ENCODE results near the gene CELF1.
"Not testable (repeated sequence)": the region's sequence is repeated elsewhere in the genome, so short reads cannot be mapped to it uniquely, and the experiment has no call there.

CELF1 gene

DNA sequence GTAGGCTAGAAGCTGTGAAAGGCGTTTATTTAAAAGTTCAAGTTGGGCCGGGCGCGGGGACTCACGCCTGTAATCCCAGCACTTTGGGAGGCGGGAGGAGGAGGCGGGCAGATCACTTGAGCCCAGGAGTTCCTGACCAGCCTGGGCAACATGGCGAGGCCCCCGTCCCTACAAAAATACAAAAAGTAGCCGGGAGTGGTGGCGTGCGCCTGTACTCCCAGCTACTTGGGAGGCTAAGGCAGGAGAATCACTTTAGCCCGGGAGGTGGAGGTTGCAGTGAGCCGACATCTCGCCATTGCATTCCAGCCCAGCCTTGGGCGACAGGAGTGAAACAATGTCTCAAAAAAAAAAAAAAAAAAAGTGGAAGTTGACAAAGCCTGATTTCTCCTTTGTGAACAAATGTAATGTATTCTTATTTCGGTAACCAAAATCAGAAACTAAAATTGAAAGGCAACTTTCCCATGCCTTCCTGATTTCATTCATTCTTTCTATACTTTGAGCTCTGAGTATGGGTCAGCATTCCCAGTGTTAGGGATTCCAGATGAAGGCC, 13.3 kb upstream of the CELF1 start:
- FAIRE-seq (no peak), DNase-seq (ENCODE audit: insufficient read length, low spot score) (no peak)
- TF ChIP-seq POU2F2 (IDR thresholded peaks at IDR 0.05; ENCODE audit: low read depth, low read length): no peak
- TF ChIP-seq TAF1 (IDR thresholded peaks at IDR 0.05; ENCODE audit: low read depth, low read length): no peak
- no peak for TF ChIP-seq POLR2AphosphoS5 (IDR thresholded peaks at IDR 0.05; ENCODE audit: low read depth, low read length)
- TF ChIP-seq SPI1 (IDR thresholded peaks at IDR 0.05; ENCODE audit: low read depth, low read length): no peak
- TF ChIP-seq POLR2A (IDR thresholded peaks at IDR 0.05; ENCODE audit: low read depth, low read length): no peak
- no peak for TF ChIP-seq PAX5 (IDR thresholded peaks at IDR 0.05; ENCODE audit: insufficient read depth, low read length, severe bottlenecking)

DNA sequence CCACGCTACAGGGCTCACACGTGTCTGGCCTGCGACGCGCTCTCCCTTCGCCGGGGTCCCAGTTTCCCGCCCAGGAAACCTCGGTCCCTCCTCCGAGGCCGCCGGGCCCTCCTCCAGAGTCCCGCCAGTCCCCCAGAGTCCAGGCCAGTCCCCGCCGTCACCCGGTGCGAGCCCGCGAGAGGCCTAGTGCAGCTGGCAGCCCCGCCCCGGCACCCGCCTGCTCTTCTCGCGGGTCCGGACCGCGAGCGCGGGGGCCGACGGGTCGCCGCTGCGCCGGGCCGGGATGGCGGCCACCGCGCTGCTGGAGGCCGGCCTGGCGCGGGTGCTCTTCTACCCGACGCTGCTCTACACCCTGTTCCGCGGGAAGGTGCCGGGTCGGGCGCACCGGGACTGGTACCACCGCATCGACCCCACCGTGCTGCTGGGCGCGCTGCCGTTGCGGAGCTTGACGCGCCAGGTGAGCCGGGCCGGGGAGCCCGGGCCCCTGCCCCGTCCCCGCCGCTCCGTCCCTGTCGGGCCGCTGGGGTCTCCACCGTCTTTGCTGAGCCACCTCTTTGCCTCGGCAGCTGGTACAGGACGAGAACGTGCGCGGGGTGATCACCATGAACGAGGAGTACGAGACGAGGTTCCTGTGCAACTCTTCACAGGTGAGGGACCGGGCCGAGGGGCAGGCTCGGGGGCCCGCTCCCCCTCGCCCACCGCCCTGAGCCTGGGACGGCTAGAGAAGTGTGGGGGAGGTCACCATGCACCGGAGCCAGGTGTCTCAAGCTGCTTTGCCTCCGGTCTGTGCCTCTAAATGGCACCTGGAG, 12.6 kb upstream of the CELF1 start, which contains the start of gene PTPMT1:
PTPMT1 (plus strand) TSS at position 260 of the 809 bp plus-strand sequence; CDS start at position 284, 24 bp downstream.
- DNase-seq (ENCODE audit: insufficient read length, low spot score) (peak; percentile 74), FAIRE-seq (peak; percentile 83)
- TF ChIP-seq POU2F2 (IDR thresholded peaks at IDR 0.05; ENCODE audit: low read depth, low read length) (peak; percentile 73), POLR2AphosphoS5 (IDR thresholded peaks at IDR 0.05; ENCODE audit: low read depth, low read length) (peak; percentile 77), SPI1 (IDR thresholded peaks at IDR 0.05; ENCODE audit: low read depth, low read length) (no peak), PAX5 (IDR thresholded peaks at IDR 0.05; ENCODE audit: insufficient read depth, low read length, severe bottlenecking) (no peak), TAF1 (IDR thresholded peaks at IDR 0.05; ENCODE audit: low read depth, low read length) (peak; percentile 84), POLR2A (IDR thresholded peaks at IDR 0.05; ENCODE audit: low read depth, low read length) (peak; percentile 86)

DNA sequence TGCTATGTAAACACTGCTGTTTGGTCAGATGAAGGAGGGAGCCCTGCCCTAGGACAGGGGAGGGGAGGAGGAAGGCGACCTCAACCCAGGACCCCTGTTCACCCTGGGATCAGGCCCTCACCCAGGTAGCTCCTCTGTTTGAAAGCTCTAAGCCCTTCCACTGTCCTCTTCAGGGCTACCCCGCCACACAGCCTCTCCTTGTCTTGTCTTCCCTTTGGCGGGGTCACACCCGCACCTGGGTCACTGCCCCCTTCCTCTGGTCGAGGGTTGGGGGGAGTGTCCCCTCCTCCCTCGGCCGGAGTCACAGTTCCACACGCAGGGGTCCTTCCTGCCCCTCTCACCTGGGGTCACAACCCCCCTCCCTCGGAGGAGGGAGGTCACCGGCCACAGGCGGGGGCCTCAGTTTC, 12.0 kb upstream of the CELF1 start:
- FAIRE-seq (no peak), DNase-seq (ENCODE audit: insufficient read length, low spot score) (no peak)
- TF ChIP-seq PAX5 (IDR thresholded peaks at IDR 0.05; ENCODE audit: insufficient read depth, low read length, severe bottlenecking) (no peak), POU2F2 (IDR thresholded peaks at IDR 0.05; ENCODE audit: low read depth, low read length) (no peak), POLR2A (IDR thresholded peaks at IDR 0.05; ENCODE audit: low read depth, low read length) (no peak), POLR2AphosphoS5 (IDR thresholded peaks at IDR 0.05; ENCODE audit: low read depth, low read length) (no peak), TAF1 (IDR thresholded peaks at IDR 0.05; ENCODE audit: low read depth, low read length) (no peak), SPI1 (IDR thresholded peaks at IDR 0.05; ENCODE audit: low read depth, low read length) (no peak)

DNA sequence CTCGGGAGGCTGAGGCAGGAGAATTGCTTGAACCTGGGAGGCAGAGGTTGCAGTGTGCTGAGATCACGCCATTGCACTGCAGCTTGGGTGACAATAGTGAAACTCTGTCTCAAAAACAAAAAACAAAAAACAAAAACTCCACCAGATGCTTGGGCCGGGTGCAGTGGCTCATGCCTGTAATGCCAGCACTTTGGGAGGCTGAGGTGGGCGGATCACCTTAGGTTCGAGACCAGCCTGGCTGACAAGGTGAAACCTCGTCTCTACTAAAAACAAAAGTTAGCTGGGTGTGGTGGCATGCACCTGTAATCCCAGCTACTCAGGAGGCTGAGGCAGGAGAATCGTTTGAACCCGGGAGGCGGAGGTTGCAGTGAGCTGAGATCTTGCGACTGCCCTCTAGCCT, 11.4 kb upstream of the CELF1 start:
- not testable (repeated sequence) for DNase-seq (ENCODE audit: insufficient read length, low spot score); FAIRE-seq

DNA sequence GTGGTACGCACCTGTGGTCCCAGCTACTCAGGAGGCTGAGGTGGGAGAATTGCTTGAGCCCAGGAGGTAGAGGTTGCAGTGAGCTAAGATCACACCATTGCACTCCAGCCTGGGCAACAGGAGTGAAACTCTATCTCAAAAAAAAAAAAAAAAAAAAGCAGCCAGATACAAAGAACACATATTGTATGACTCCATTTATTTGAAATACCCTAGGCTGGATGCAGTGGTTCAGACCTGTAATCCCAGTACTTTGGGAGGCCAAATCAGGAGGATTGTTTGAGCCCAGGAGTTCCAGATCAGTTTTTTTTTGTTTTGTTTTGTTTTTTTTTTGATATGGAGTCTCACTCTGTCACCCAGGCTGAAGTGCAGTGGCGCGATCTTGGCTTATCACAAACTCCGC, 9.5 kb upstream of the CELF1 start:
- not testable (repeated sequence) for DNase-seq (ENCODE audit: insufficient read length, low spot score); FAIRE-seq

DNA sequence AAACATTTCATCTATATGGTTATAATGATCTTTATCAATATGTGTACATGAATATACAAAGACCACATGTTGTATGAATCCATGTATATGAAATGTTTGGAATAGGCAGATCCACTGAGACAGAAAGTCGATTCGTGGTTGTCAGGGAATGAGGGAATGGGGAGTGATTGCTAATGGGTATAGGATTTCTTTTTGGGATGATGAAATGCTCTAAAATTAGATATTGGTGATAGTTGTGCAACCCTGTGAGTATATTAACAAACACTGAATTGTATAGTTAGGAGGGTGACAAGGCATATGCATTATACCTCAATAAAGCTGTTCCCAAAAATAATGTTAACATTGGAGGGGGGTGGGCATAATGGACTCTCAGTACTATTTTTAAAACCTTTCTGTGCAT, 7.5 kb upstream of the CELF1 start:
- no peak for TF ChIP-seq POLR2A (IDR thresholded peaks at IDR 0.05; ENCODE audit: low read depth, low read length)
- no peak for TF ChIP-seq PAX5 (IDR thresholded peaks at IDR 0.05; ENCODE audit: insufficient read depth, low read length, severe bottlenecking)
- no peak for TF ChIP-seq TAF1 (IDR thresholded peaks at IDR 0.05; ENCODE audit: low read depth, low read length)
- TF ChIP-seq POLR2AphosphoS5 (IDR thresholded peaks at IDR 0.05; ENCODE audit: low read depth, low read length): no peak
- no peak for TF ChIP-seq POU2F2 (IDR thresholded peaks at IDR 0.05; ENCODE audit: low read depth, low read length)
- no peak for TF ChIP-seq SPI1 (IDR thresholded peaks at IDR 0.05; ENCODE audit: low read depth, low read length)
- no peak for FAIRE-seq
- no peak for DNase-seq (ENCODE audit: insufficient read length, low spot score)

DNA sequence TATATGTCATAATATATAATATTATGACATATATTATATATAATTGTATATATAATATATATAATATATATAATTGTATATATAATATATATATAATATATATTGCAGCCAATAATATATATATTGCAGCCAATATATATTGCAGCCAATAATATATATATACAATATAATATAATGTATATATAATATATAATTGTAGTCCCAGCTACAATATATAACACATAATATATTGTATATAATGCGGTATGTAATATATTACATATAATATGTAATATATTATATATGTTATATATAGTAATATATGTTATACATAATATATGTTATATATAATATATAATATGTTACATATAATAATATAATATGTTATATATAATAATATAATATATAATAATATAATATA, 5.8 kb upstream of the CELF1 start:
- FAIRE-seq (no peak), DNase-seq (ENCODE audit: insufficient read length, low spot score) (no peak)
- TF ChIP-seq POLR2AphosphoS5 (IDR thresholded peaks at IDR 0.05; ENCODE audit: low read depth, low read length) (no peak), POLR2A (IDR thresholded peaks at IDR 0.05; ENCODE audit: low read depth, low read length) (no peak), POU2F2 (IDR thresholded peaks at IDR 0.05; ENCODE audit: low read depth, low read length) (no peak), PAX5 (IDR thresholded peaks at IDR 0.05; ENCODE audit: insufficient read depth, low read length, severe bottlenecking) (no peak), TAF1 (IDR thresholded peaks at IDR 0.05; ENCODE audit: low read depth, low read length) (no peak), SPI1 (IDR thresholded peaks at IDR 0.05; ENCODE audit: low read depth, low read length) (no peak)

DNA sequence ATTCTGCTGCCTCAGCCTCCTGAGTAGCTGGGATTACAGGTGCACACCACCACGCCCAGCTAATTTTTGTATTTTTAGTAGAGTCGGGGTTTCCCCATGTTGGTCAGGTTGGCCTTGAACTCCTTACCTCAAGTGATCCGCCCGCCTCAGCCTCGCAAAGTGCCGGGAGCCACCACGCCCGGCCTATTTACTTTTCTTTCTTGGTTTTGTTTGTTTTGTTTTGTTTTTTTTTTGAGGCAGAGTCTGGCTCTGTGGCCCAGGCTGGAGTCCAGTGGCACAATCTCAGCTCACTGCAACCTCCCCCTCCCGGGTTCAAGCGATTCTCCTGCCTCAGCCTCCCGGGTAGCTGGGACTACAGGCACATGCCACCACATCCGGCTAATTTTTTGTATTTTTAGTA, 4.1 kb upstream of the CELF1 start:
- not testable (repeated sequence) for FAIRE-seq; DNase-seq (ENCODE audit: insufficient read length, low spot score)

DNA sequence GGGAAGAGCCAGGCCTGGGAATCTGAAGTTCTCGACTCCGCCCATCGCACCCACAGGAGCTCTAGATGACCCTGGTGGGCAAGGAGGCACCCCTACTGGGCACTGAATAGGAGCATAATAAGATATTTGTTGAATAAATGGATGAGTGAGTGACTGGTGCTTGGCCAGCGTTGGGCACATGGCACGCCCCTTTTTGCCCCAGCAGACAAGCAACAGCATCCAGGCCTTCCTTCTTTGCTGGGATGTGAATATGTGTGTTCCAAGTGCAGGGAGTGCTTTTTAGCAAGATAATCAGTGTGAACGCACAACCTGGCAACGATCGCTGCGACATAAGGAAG, 443 bp upstream of the CELF1 start:
- DNase-seq (ENCODE audit: insufficient read length, low spot score) (no peak), FAIRE-seq (no peak)
- TF ChIP-seq TAF1 (IDR thresholded peaks at IDR 0.05; ENCODE audit: low read depth, low read length): no peak
- TF ChIP-seq POLR2A (IDR thresholded peaks at IDR 0.05; ENCODE audit: low read depth, low read length): no peak
- no peak for TF ChIP-seq POLR2AphosphoS5 (IDR thresholded peaks at IDR 0.05; ENCODE audit: low read depth, low read length)
- TF ChIP-seq POU2F2 (IDR thresholded peaks at IDR 0.05; ENCODE audit: low read depth, low read length): no peak
- no peak for TF ChIP-seq SPI1 (IDR thresholded peaks at IDR 0.05; ENCODE audit: low read depth, low read length)
- TF ChIP-seq PAX5 (IDR thresholded peaks at IDR 0.05; ENCODE audit: insufficient read depth, low read length, severe bottlenecking): no peak

DNA sequence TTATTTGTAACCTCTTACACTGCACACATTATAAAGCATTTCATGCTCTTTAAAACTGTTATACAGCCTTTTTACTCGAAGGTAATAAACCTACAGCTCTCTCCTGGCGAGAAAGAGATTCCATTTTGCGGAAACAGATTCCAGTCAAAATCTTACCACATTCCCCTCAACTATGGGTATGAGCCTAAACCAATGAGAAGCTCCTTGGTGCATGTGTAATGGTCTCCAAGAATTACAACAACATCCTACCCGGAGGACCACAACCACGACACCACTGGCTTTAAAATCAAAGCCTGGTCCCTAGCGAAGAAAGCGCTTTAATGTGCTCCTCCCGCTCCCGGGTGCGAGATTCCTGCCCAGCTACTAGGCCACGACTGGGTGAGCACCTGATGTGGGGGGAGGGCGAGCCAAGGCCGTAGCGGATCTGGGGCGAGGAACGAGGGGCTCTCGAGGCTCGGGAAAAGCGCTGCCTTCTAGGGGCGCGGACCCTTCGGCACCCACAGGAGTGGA, 821 bp downstream of the CELF1 start:
- no peak for FAIRE-seq
- no peak for DNase-seq (ENCODE audit: insufficient read length, low spot score)
- TF ChIP-seq POLR2AphosphoS5 (IDR thresholded peaks at IDR 0.05; ENCODE audit: low read depth, low read length): no peak
- no peak for TF ChIP-seq POLR2A (IDR thresholded peaks at IDR 0.05; ENCODE audit: low read depth, low read length)
- no peak for TF ChIP-seq PAX5 (IDR thresholded peaks at IDR 0.05; ENCODE audit: insufficient read depth, low read length, severe bottlenecking)
- TF ChIP-seq SPI1 (IDR thresholded peaks at IDR 0.05; ENCODE audit: low read depth, low read length): no peak
- TF ChIP-seq TAF1 (IDR thresholded peaks at IDR 0.05; ENCODE audit: low read depth, low read length): no peak
- TF ChIP-seq POU2F2 (IDR thresholded peaks at IDR 0.05; ENCODE audit: low read depth, low read length): no peak

Measured in GM12891 (cell line).